ENCODE measurements around the gene FAM184B. TPM values are rescaled to one million over a fixed set of nuclear protein-coding genes. Genes with fewer than 3 reads are reported as not detected.

FAM184B gene
- total RNA-seq, 1 experiment from 2014 or later: 0.09 TPM

DNA sequence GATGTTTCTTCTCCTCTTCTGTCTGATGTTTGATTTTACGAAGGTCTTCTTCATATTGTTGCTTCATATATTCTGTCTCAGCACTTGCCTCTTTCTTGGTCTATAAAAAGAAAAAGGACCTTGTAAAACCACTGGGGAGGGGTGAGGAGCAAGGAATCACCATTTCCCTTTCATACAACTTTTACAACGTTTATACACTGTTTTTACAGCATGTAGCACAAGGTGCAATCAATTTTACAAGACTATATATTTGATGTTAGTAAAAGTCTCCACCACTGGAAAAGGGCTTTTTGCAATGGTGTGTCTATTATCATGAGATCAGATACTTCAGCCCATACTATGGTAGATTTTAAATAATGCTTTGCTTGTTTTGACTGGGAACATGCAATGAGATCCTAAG, 76.3 kb downstream of the FAM184B start:
- Mint-ChIP-seq H3K9me3 (ENCODE audit: low read depth, unreplicated experiment) (no peaks in the 10 kb centered on the region), H3K36me3 (ENCODE audit: insufficient read depth, unreplicated experiment) (no peaks in the 10 kb centered on the region), H3K27me3 (ENCODE audit: unreplicated experiment) (no peaks in the 10 kb centered on the region), H3K4me1 (ENCODE audit: low read depth, unreplicated experiment) (peaks cover 9% of the 10 kb centered on the region), H3K27ac (ENCODE audit: unreplicated experiment) (no peak overlapping the region), H3K4me3 (ENCODE audit: low read depth, unreplicated experiment) (no peak overlapping the region)
- intact Hi-C loops (cut with micrococcal nuclease; ENCODE audit: unreplicated experiment): no loop called here
- CTCF ChIA-PET: no interaction called here
- DNase-seq: no peak
- no TSS peak for BruUV-seq (replicated peaks)
- TF ChIP-seq, protein P1, sequence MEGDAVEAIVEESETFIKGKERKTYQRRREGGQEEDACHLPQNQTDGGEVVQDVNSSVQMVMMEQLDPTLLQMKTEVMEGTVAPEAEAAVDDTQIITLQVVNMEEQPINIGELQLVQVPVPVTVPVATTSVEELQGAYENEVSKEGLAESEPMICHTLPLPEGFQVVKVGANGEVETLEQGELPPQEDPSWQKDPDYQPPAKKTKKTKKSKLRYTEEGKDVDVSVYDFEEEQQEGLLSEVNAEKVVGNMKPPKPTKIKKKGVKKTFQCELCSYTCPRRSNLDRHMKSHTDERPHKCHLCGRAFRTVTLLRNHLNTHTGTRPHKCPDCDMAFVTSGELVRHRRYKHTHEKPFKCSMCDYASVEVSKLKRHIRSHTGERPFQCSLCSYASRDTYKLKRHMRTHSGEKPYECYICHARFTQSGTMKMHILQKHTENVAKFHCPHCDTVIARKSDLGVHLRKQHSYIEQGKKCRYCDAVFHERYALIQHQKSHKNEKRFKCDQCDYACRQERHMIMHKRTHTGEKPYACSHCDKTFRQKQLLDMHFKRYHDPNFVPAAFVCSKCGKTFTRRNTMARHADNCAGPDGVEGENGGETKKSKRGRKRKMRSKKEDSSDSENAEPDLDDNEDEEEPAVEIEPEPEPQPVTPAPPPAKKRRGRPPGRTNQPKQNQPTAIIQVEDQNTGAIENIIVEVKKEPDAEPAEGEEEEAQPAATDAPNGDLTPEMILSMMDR (IDR thresholded peaks at IDR 0.05; ENCODE audit: unreplicated experiment): no peak

DNA sequence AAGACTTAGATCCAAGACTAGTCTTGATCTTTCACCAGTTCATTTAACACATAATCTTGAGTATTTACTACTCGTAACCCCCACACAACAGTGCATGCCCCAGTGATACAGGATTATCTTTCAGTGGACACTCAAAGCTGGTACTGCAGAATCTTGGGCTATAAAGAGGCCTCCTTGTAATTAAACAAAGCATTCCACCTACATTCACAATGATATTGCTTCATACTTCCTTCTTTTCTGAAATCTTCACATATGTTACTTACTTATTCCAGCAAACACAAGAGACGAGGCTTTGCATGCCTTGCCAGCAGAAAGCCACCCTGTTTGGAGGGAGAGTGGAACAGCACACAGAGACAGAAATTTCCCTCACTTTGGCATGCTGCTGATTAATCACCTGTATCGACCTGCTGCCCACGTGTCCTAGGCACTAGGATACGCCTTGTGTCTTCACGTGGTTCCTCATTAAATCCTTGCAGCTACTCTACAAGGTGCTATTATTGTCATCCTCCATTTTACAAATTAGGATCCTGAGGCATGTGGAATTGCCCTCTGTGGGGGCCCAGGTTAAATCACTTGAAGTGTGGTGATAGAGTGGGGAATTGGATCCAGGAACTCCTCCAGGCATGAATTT, 77.3 kb downstream of the FAM184B start:
- H3K4me3 Mint-ChIP-seq (ENCODE audit: low read depth, unreplicated experiment): no peak overlapping the region
- H3K36me3 Mint-ChIP-seq (ENCODE audit: insufficient read depth, unreplicated experiment): no peaks in the 10 kb centered on the region
- no peak overlapping the region for H3K27ac Mint-ChIP-seq (ENCODE audit: unreplicated experiment)
- no peaks in the 10 kb centered on the region for H3K9me3 Mint-ChIP-seq (ENCODE audit: low read depth, unreplicated experiment)
- DNase-seq: no peak
- CTCF ChIA-PET: no interaction called here
- no peaks in the 10 kb centered on the region for H3K27me3 Mint-ChIP-seq (ENCODE audit: unreplicated experiment)
- TF ChIP-seq, protein P1 (IDR thresholded peaks at IDR 0.05; ENCODE audit: unreplicated experiment): no peak
- BruUV-seq (replicated peaks): no TSS peak
- intact Hi-C loops (cut with micrococcal nuclease; ENCODE audit: unreplicated experiment): no loop called here
- H3K4me1 Mint-ChIP-seq (ENCODE audit: low read depth, unreplicated experiment): peaks cover 9% of the 10 kb centered on the region

DNA sequence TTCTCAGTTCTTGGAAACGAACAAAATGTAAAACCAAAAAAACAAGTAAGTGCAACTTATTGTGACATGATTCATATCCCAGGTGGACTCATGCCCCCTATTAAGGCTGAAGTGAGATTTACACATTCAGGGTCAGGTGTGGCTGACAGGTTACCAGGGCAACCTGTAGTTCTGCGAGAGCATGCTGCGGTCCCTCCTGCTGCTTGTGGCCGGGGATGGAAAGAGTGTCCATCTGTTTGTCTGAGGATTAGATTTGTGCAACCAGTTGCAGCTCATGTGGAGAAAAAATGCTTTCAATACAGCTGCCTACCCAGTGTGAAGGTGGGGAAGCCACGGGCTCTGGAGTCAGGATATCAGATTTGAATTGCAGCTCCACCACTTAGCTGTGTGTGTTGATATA, 78.8 kb downstream of the FAM184B start:
- no peak overlapping the region for H3K4me3 Mint-ChIP-seq (ENCODE audit: low read depth, unreplicated experiment)
- H3K27me3 Mint-ChIP-seq (ENCODE audit: unreplicated experiment): no peaks in the 10 kb centered on the region
- no peaks in the 10 kb centered on the region for H3K36me3 Mint-ChIP-seq (ENCODE audit: insufficient read depth, unreplicated experiment)
- no peaks in the 10 kb centered on the region for H3K9me3 Mint-ChIP-seq (ENCODE audit: low read depth, unreplicated experiment)
- BruUV-seq (replicated peaks): no TSS peak
- no peak overlapping the region for H3K27ac Mint-ChIP-seq (ENCODE audit: unreplicated experiment)
- CTCF ChIA-PET: no interaction called here
- DNase-seq: no peak
- TF ChIP-seq, protein P1 (IDR thresholded peaks at IDR 0.05; ENCODE audit: unreplicated experiment): no peak
- intact Hi-C loops (cut with micrococcal nuclease; ENCODE audit: unreplicated experiment): no loop called here
- peaks cover 9% of the 10 kb centered on the region for H3K4me1 Mint-ChIP-seq (ENCODE audit: low read depth, unreplicated experiment)

DNA sequence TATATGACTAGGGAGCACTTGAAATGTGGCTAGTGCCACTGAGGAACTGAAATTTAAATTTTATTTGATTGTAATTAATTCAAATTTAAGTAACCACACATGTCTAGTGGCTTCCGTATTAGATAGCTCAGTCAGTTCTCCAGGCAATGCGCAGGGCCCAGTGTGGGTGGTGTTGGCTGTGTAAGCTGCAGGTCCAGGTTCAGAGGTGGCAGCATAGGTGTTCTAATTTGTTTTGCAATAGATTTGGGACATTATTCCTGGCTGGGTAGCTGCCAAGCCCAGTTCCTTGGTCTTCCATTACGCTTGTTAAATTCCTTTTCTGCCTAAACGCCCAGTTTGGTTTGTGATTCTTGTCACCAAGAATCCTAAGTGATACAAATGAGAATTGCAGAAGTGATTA, 79.5 kb downstream of the FAM184B start:
- H3K9me3 Mint-ChIP-seq (ENCODE audit: low read depth, unreplicated experiment): no peaks in the 10 kb centered on the region
- DNase-seq: no peak
- CTCF ChIA-PET: no interaction called here
- H3K27me3 Mint-ChIP-seq (ENCODE audit: unreplicated experiment): no peaks in the 10 kb centered on the region
- H3K4me1 Mint-ChIP-seq (ENCODE audit: low read depth, unreplicated experiment): peaks cover 9% of the 10 kb centered on the region
- BruUV-seq (replicated peaks): no TSS peak
- no peak overlapping the region for H3K27ac Mint-ChIP-seq (ENCODE audit: unreplicated experiment)
- H3K36me3 Mint-ChIP-seq (ENCODE audit: insufficient read depth, unreplicated experiment): no peaks in the 10 kb centered on the region
- TF ChIP-seq, protein P1 (IDR thresholded peaks at IDR 0.05; ENCODE audit: unreplicated experiment): no peak
- no peak overlapping the region for H3K4me3 Mint-ChIP-seq (ENCODE audit: low read depth, unreplicated experiment)
- intact Hi-C loops (cut with micrococcal nuclease; ENCODE audit: unreplicated experiment): no loop called here
